ENCODE measurements around the gene ERBB4. TPM values are rescaled to one million over a fixed set of nuclear protein-coding genes. Genes with fewer than 3 reads are reported as not detected.

The ERBB4 gene
- total and polyA plus RNA-seq, 10 of the 15 experiments (the other 5 are each of a cell fraction or from before 2014, with no cell fraction given) = under 0.01 to 0.23 (median 0.01) TPM; not detected in 4

- TF ChIP-seq, protein P1, sequence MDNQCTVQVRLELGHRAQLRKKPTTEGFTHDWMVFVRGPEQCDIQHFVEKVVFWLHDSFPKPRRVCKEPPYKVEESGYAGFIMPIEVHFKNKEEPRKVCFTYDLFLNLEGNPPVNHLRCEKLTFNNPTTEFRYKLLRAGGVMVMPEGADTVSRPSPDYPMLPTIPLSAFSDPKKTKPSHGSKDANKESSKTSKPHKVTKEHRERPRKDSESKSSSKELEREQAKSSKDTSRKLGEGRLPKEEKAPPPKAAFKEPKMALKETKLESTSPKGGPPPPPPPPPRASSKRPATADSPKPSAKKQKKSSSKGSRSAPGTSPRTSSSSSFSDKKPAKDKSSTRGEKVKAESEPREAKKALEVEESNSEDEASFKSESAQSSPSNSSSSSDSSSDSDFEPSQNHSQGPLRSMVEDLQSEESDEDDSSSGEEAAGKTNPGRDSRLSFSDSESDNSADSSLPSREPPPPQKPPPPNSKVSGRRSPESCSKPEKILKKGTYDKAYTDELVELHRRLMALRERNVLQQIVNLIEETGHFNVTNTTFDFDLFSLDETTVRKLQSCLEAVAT (IDR thresholded peaks at IDR 0.05) = no peak
- TF ChIP-seq LARP7 (IDR thresholded peaks at IDR 0.05) (no peak), NFIC (IDR thresholded peaks at IDR 0.05; ENCODE audit: low read depth, low read length) (no peak), NFYA (IDR thresholded peaks at IDR 0.05; ENCODE audit: borderline replicate concordance, low read depth, low read length) (no peak), SIX5 (IDR thresholded peaks at IDR 0.05; ENCODE audit: low read depth, low read length, severe bottlenecking) (no peak), BHLHE40 (IDR thresholded peaks at IDR 0.05; ENCODE audit: borderline replicate concordance in 1 of 2, low read depth in 2 of 2, low read length in 1 of 2) (no peak), IKZF2 (IDR thresholded peaks at IDR 0.05) (no peak), NKRF (conservative IDR thresholded peaks at IDR 0.05) (no peak), EZH2 (IDR thresholded peaks at IDR 0.05; ENCODE audit: borderline replicate concordance, control insufficient read depth, low read depth, low read length) (no peak)
- TF ChIP-seq, protein P2, sequence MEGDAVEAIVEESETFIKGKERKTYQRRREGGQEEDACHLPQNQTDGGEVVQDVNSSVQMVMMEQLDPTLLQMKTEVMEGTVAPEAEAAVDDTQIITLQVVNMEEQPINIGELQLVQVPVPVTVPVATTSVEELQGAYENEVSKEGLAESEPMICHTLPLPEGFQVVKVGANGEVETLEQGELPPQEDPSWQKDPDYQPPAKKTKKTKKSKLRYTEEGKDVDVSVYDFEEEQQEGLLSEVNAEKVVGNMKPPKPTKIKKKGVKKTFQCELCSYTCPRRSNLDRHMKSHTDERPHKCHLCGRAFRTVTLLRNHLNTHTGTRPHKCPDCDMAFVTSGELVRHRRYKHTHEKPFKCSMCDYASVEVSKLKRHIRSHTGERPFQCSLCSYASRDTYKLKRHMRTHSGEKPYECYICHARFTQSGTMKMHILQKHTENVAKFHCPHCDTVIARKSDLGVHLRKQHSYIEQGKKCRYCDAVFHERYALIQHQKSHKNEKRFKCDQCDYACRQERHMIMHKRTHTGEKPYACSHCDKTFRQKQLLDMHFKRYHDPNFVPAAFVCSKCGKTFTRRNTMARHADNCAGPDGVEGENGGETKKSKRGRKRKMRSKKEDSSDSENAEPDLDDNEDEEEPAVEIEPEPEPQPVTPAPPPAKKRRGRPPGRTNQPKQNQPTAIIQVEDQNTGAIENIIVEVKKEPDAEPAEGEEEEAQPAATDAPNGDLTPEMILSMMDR (IDR thresholded peaks at IDR 0.05 in 2 of 3, conservative IDR thresholded peaks at IDR 0.05 in 1 of 3; ENCODE audit: control insufficient read depth in 2 of 3, extremely low read depth in 1 of 3, insufficient read depth in 1 of 3, low read depth in 3 of 3, low read length in 3 of 3) = no peak
Observed at GRCh38 chr2:212346865-212347264, 191.7 kb downstream of the ERBB4 start (continued).
